Fibroblast of pulmonary artery (primary cell): ENCODE results near the gene POLA1.
A peak's percentile ranks its signal among the peaks of the same experiment; 100 is the strongest.

Experiments
- DNase-seq: peaks from one replicate; pipeline ENCODE4 v3.0.0-alpha.2; 2010; ENCODE audit warnings: low read depth
- H3K4me3 ChIP-seq: replicated peaks from 2 replicates; pipeline ENCODE4 v1.5.1; 2011; ENCODE audit warnings: low read depth, mild to moderate bottlenecking, control low read depth, low read length, moderate library complexity
- CTCF ChIP-seq: IDR thresholded peaks from 2 replicates; pipeline ENCODE4 v1.5.1; 2011; ENCODE audit warnings: mild to moderate bottlenecking, control low read depth, low read length, inconsistent platforms; ENCODE audit errors: missing control alignments

Gene POLA1

GRCh38 chrX:25014366-25014838, 320.7 kb downstream of the POLA1 start:
- TF ChIP-seq CTCF = no peak
- no peak overlapping the region for H3K4me3 ChIP-seq
- no peak for DNase-seq

- no peak for TF ChIP-seq CTCF
- peak; percentile 55 for DNase-seq
- no peak within 1 kb of the TSS for H3K4me3 ChIP-seq
Measured at GRCh38 chrX:25015486-25016360, 322.0 kb downstream of the POLA1 start, which contains the start of gene ARX. Gene ARX (minus strand): TSS chrX:25015965. CDS start chrX:25015737, 228 bp downstream.

GRCh38 chrX:25016361-25016671, 322.6 kb downstream of the POLA1 start:
- DNase-seq = no peak
- no peak for TF ChIP-seq CTCF
- no peak overlapping the region for H3K4me3 ChIP-seq

- DNase-seq = no peak
- no peak for TF ChIP-seq CTCF
- no peak overlapping the region for H3K4me3 ChIP-seq
Measured at GRCh38 chrX:25016938-25017598, 323.4 kb downstream of the POLA1 start.

GRCh38 chrX:25017667-25018247, 324.0 kb downstream of the POLA1 start:
- no peak for TF ChIP-seq CTCF
- H3K4me3 ChIP-seq = no peak overlapping the region
- DNase-seq = no peak

GRCh38 chrX:25018682-25019081, 325.0 kb downstream of the POLA1 start:
- no peak for TF ChIP-seq CTCF
- no peak overlapping the region for H3K4me3 ChIP-seq
- DNase-seq = no peak
